GM12878 (cell line): ENCODE data around the gene AOPEP. TPM values are rescaled to one million over a fixed set of nuclear protein-coding genes. Genes with fewer than 3 reads are reported as not detected.

Source experiments
- ATAC-seq: fragments of 200-7000 bp; cut with Tn5 transposase; 3 replicates; pipeline ENCODE4 v1.9.1; 2020; ENCODE audit warnings: mild to moderate bottlenecking, moderate library complexity
- BruUV-seq: library from RNA; stranded (reverse); fragments of 400-500 nt; replicated peaks from 2 replicates; lab custom pipeline; 2021; lab: Mats Ljungman, UMichigan
- CTCF ChIA-PET: fragments of 300-600 bp; sonication (Branson Sonifier 250); formaldehyde crosslinking; extraction: SDS; loops from one replicate; lab custom pipeline; 2021; ENCODE audit warnings: inconsistent platforms; lab: Yijun Ruan, JAX
- POLR2A ChIA-PET: fragments of 350-600 bp; formaldehyde crosslinking; extraction: SDS; loops from one replicate; lab custom pipeline; 2021; ENCODE audit warnings: inconsistent platforms; lab: Charles Lee
- RAD21 ChIA-PET: fragments of 300-600 bp; sonication (Branson Sonifier 250); formaldehyde crosslinking; loops from one replicate; lab custom pipeline; 2023; ENCODE audit warnings: antibody characterized with exemption; ENCODE audit not compliant: unreplicated experiment; lab: Charles Lee
- SMC1A ChIA-PET: fragments of 300-600 bp; sonication (Branson Sonifier 250); formaldehyde crosslinking; loops from one replicate; lab custom pipeline; 2023; ENCODE audit not compliant: unreplicated experiment, uncharacterized antibody; lab: Charles Lee
- DNase-seq: peaks from one replicate; pipeline ENCODE4 v3.0.0-alpha.2; 2011; ENCODE audit warnings: low read depth, low spot score
- FAIRE-seq: peaks from 3 replicates; lab custom pipeline; 2011; peaks lifted over from hg19 to GRCh38; lab: Jason Lieb, UNC
- H2AFZ ChIP-seq: 2 replicates; pipeline ENCODE4 v1.6.0; 2011; ENCODE audit warnings: low read depth, low read length, control low read depth; ENCODE audit not compliant: control insufficient read depth
- H3K27ac ChIP-seq: 2 replicates; pipeline ENCODE4 v1.5.1; 2011; ENCODE audit warnings: control low read depth; ENCODE audit not compliant: control insufficient read depth, insufficient read depth
- H3K27me3 ChIP-seq, 2 experiments: replicated peaks in 1 of 2; 2 replicates each; pipeline versions ENCODE4 v1.6.0 to v1.6.1; 2011; ENCODE audit warnings: low read length in 1 of 2; ENCODE audit not compliant: control insufficient read depth in 2 of 2, insufficient read depth in 2 of 2
- H3K36me3 ChIP-seq, 2 experiments: 2 replicates each; pipeline ENCODE4 v1.5.1; 2011; ENCODE audit warnings: low read length in 1 of 2; ENCODE audit not compliant: control insufficient read depth in 2 of 2, insufficient read depth in 2 of 2
- H3K4me1 ChIP-seq: 2 replicates; pipeline ENCODE4 v1.6.1; 2011; ENCODE audit warnings: mild to moderate bottlenecking, low read length, moderate library complexity, mixed read lengths; ENCODE audit not compliant: control insufficient read depth, insufficient read depth
- H3K4me2 ChIP-seq: 2 replicates; pipeline ENCODE4 v1.6.0; 2011; ENCODE audit warnings: control low read depth; ENCODE audit not compliant: control insufficient read depth, insufficient read depth
- H3K4me3 ChIP-seq: fragments of 200-600 bp; sonication (generic); 2 replicates; pipeline ENCODE4 v1.5.1; 2016
- H3K79me2 ChIP-seq: 2 replicates; pipeline ENCODE4 v1.6.0; 2011; ENCODE audit warnings: low read length; ENCODE audit not compliant: control insufficient read depth, insufficient read depth
- H3K9ac ChIP-seq: 2 replicates; pipeline ENCODE4 v1.8.0; 2011; ENCODE audit warnings: low read length, control low read depth, mixed read lengths; ENCODE audit not compliant: control insufficient read depth, insufficient read depth
- H3K9me3 ChIP-seq: replicated peaks from 3 replicates; pipeline ENCODE4 v1.5.1; 2011; ENCODE audit warnings: mild to moderate bottlenecking, low read length; ENCODE audit not compliant: control insufficient read depth, insufficient read depth
- H4K20me1 ChIP-seq: 2 replicates; pipeline ENCODE4 v1.6.0; 2011; ENCODE audit not compliant: control insufficient read depth, insufficient read depth
- CBFB ChIP-seq: IDR thresholded peaks from 2 replicates; pipeline ENCODE4 v1.6.1; 2016; ENCODE audit warnings: antibody characterized with exemption, low read depth
- KLF5 ChIP-seq: fragments of 450-650 bp; IDR thresholded peaks from 2 replicates; pipeline ENCODE4 v1.6.1; 2014; ENCODE audit warnings: mild to moderate bottlenecking; ENCODE audit not compliant: partially characterized antibody
- LARP7 ChIP-seq: fragments of 450-650 bp; IDR thresholded peaks from 2 replicates; pipeline ENCODE4 v1.6.1; 2017; ENCODE audit warnings: mild to moderate bottlenecking
- PAX5 ChIP-seq: IDR thresholded peaks from 2 replicates; pipeline ENCODE4 v1.6.1; 2011; ENCODE audit warnings: low read depth, low read length, borderline replicate concordance
- RELB ChIP-seq: fragments of 450-650 bp; IDR thresholded peaks from 2 replicates; pipeline ENCODE4 v1.6.1; 2017; ENCODE audit warnings: low read depth, mild to moderate bottlenecking, moderate library complexity
- RFX5 ChIP-seq: IDR thresholded peaks from 2 replicates; pipeline ENCODE4 v1.6.1; 2011; ENCODE audit warnings: low read depth, low read length, improper control_type of control experiment
- SPI1 ChIP-seq: IDR thresholded peaks from 2 replicates; pipeline ENCODE4 v1.6.1; 2011; ENCODE audit warnings: low read depth, mild to moderate bottlenecking, low read length, moderate library complexity, borderline replicate concordance; ENCODE audit not compliant: insufficient read depth
- TCF3 ChIP-seq: IDR thresholded peaks from 2 replicates; pipeline ENCODE4 v1.6.1; 2012; ENCODE audit warnings: low read depth, mild to moderate bottlenecking, low read length, borderline replicate concordance; ENCODE audit not compliant: insufficient read depth
- ZBED1 ChIP-seq: IDR thresholded peaks from 2 replicates; pipeline ENCODE4 v1.6.1; 2016; ENCODE audit warnings: borderline replicate concordance
- ZZZ3 ChIP-seq: IDR thresholded peaks from 2 replicates; pipeline ENCODE4 v1.6.1; 2011; ENCODE audit warnings: low read depth; ENCODE audit not compliant: control insufficient read depth, insufficient read length
- WGBS: methylation state at CpG from one replicate; pipeline ENCODE4 v1.1.6; 2016; ENCODE audit warnings: low lambda C conversion rate; ENCODE audit not compliant: insufficient replicate concordance, insufficient coverage; ENCODE audit errors: missing lambda C conversion rate; 5-methylcytosine and 5-hydroxymethylcytosine counted together
- in situ Hi-C: fragments of 300-500 bp; cut with MboI; formaldehyde crosslinking; loops from 9 replicates; pipeline ENCODE4 v1.14.3; 2018; ENCODE audit warnings: mixed read lengths
- intact Hi-C: fragments of 100-400 bp; cut with micrococcal nuclease; formaldehyde crosslinking; loops from one replicate; pipeline ENCODE4 v1.14.2; 2022; ENCODE audit not compliant: unreplicated experiment
- polyA plus RNA-seq, 11 experiments: library from polyadenylated mRNA; depleted of rRNA in 4 of 11; unstranded in 6 of 11; stranded (reverse) in 5 of 11; fragments of >200 nt; fragmentation: Nextera tagmentation in 4 of 11; fragmentation: Illumina TruSeq in 1 of 11; extraction: Ambion mirVana in 4 of 11; extraction: Trizol in 1 of 11; gene quantifications; 1 replicate in 1 of 11; 2 replicates in 10 of 11; pipeline versions ENCODE4 v1.2.1 to v1.2.3, GENCODE V29; 2011 to 2016; ENCODE audit warnings: inconsistent platforms in 2 of 11, missing spikeins in 2 of 11, low read depth in 1 of 11
- total RNA-seq, 4 experiments: library from RNA; depleted of rRNA in 3 of 4; stranded (reverse); fragments of >200 nt in 3 of 4; fragmentation: Illumina TruSeq in 1 of 4; extraction: Trizol in 1 of 4; gene quantifications; 2 replicates each; pipeline versions ENCODE4 v1.2.1 to v1.2.3, GENCODE V29; 2013 to 2021

Gene AOPEP
- total and polyA plus RNA-seq, 10 of the 15 experiments (the other 5 are each of a cell fraction or from before 2014, with no cell fraction given), result 2.3 to 16.9 (median 10.1) TPM

GRCh38 chr9:95029720-95030119 is 303.2 kb downstream of the AOPEP start:
- ChIA-PET SMC1A (no interaction called here), RAD21 (no interaction called here), CTCF (no interaction called here), POLR2A (no interaction called here)
- no TSS peak for BruUV-seq
- no peaks in the 10 kb centered on the region for H3K9me3 ChIP-seq
- DNase-seq (no peak), FAIRE-seq (no peak), ATAC-seq (no peak)
- H3K36me3 ChIP-seq, result peaks cover 1 to 4% of the 10 kb centered on the region in 2 experiments; a peak in 2 of 4 replicates
- H4K20me1 ChIP-seq, result no peaks in the 10 kb centered on the region
- no peaks in the 10 kb centered on the region for H3K27me3 ChIP-seq
- no peak overlapping the region for H2AFZ ChIP-seq
- H3K9ac ChIP-seq, result no peak overlapping the region
- 95% methylated on average over 2 of the region's 2 CpGs for WGBS
- H3K27ac ChIP-seq, result no peak overlapping the region
- H3K79me2 ChIP-seq, result no peaks in the 10 kb centered on the region
- no peaks in the 10 kb centered on the region; the same call in 1 of the 2 replicates for H3K4me1 ChIP-seq
- H3K4me2 ChIP-seq, result no peak overlapping the region
- no peak overlapping the region for H3K4me3 ChIP-seq
- intact Hi-C loops (no loop called here), in situ Hi-C loops (no loop called here)
- TF ChIP-seq PAX5 (no peak), RFX5 (no peak)

GRCh38 chr9:95030344-95030743 is 303.8 kb downstream of the AOPEP start:
- peaks cover 1 to 4% of the 10 kb centered on the region in 2 experiments; a peak in 2 of 4 replicates for H3K36me3 ChIP-seq
- no peak overlapping the region for H3K4me3 ChIP-seq
- no peak overlapping the region for H2AFZ ChIP-seq
- intact Hi-C loops (no loop called here), in situ Hi-C loops (no loop called here)
- no peaks in the 10 kb centered on the region for H4K20me1 ChIP-seq
- SMC1A ChIA-PET, result no interaction called here
- H3K27ac ChIP-seq, result no peak overlapping the region
- DNase-seq (no peak), FAIRE-seq (no peak), ATAC-seq (no peak)
- H3K27me3 ChIP-seq, result no peaks in the 10 kb centered on the region
- RAD21 ChIA-PET, result no interaction called here
- POLR2A ChIA-PET, result no interaction called here
- H3K9me3 ChIP-seq, result no peaks in the 10 kb centered on the region
- 27% methylated on average over 4 of the region's 4 CpGs for WGBS
- no peaks in the 10 kb centered on the region for H3K79me2 ChIP-seq
- no peaks in the 10 kb centered on the region; the same call in 1 of the 2 replicates for H3K4me1 ChIP-seq
- H3K4me2 ChIP-seq, result no peak overlapping the region
- no peak for TF ChIP-seq ZZZ3
- no peak for TF ChIP-seq ZBED1
- TF ChIP-seq TCF3, result no peak
- no peak for TF ChIP-seq LARP7
- TF ChIP-seq SPI1, result no peak
- no peak for TF ChIP-seq KLF5
- no peak for TF ChIP-seq RELB
- TF ChIP-seq CBFB, result no peak
- CTCF ChIA-PET, result no interaction called here
- H3K9ac ChIP-seq, result no peak overlapping the region
- no TSS peak for BruUV-seq
